ENCODE data around the gene BRPF3.

Gene BRPF3

DNA sequence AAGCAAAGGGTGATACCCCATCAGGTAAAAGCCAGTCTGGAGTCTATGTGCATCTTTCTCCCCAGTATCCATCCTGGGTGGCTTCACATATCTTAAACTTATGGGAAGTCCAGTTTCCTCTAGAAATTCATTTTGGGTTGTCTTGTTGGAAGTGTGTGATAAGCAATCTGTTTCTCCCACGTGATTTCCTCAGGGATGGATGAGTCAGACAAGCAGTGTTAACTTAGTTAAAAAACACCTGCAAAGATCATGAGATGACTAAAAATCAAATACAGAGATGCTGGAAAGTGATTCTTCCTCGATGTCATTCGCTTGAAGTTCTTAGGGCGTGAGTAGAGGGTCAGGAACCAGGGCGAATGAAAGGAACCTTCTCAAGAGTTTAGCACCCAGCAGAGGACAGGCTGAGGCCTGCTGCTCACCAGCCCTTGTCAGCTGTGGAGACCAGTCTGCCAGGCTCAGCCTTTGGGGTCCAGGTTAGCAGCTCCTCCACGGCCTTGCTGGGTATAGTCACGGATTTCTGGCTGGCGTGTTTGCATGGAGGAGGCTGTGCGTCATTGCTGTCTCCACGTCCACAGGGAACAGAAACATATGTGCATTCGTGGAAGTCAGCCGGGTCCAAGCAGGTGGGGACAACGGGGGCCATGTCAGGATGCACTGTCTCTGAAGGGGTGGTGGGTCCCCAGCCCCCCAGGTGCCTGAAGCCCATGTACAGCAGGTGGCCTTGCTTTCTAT, 70.5 kb downstream of the BRPF3 start:
- ATAC-seq = no peak
- H3K9me3 Mint-ChIP-seq = peaks cover 3% of the 10 kb centered on the region
- no peak overlapping the region for H3K27ac Mint-ChIP-seq
- H3K36me3 Mint-ChIP-seq = no peaks in the 10 kb centered on the region
- H3K27me3 Mint-ChIP-seq = peaks cover 42% of the 10 kb centered on the region
- no peak overlapping the region for H3K4me3 Mint-ChIP-seq
- H3K4me1 Mint-ChIP-seq = no peaks in the 10 kb centered on the region

DNA sequence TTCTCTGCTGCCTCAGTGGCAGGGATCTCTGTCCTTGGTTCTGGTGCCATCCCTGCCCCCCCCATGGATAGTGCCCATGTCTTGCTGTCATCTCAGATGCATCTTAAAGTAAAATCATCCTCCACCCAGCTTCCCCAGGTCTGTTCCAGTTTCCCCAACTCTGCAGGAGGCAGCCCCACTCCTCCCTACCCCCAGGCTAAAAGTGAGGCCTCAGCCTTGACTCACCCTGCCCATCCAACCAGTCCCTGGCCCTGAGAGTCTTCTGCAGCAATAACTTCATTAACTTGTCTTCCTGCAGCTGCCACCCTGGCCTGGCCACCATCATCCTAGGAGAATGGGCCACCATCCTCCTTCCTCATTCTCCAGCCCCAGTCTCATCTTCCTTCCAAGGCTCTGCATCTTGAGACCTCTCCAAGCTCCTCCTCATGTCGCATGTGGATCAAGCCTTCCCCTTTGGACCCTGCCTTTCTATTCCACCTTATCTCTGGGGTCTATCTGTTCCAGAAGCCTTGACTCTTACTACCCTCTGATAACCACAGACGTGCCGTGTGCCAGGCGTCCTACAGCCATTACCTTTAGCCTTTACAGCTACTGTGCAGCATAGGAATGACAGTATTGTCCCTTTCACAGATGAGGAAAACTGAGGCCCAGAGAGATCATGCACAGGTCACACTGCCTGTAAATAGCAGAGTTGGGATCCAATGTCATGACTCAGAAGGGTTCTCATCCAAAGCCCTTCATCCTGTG, 71.4 kb downstream of the BRPF3 start:
- no peak for ATAC-seq

DNA sequence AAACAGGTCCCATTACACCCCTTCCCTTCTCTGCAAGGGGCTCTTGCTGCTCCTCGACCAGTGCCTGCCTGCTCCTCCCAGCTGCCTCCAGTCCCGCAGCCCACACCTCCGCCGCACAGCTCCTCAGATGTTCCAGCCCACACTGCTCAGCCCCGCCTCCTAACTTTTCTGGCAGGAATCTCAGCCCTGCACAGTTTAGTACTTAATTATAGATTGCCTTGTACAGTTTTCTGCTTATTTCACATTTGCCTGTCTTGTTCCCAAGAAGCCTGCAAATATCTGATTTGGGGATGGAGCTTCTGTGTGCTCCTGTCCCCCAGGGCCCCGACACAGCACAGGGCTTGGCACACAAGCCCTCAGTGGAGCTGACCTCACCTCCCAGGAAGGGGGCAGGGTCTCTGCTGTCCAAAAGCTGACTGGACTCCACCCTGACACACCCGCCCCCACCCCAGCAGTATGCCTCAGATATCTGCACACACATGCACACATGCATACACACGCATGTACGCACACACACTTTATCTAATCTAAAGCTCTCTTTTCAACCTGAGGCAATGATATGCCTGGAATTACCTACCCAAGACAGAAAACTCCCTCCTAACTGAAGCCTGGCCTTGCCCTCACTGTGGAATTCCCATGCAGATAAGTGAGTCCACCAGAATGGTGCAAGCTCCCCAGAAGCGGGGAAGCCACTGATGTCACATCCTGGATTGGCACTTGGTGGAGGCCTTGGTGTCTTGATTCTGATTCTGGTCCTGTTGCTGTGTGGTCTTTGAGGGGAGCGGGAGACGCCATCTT, 72.1 kb downstream of the BRPF3 start:
- Mint-ChIP-seq H3K4me1 (no peaks in the 10 kb centered on the region), H3K9me3 (peaks cover 3% of the 10 kb centered on the region), H3K36me3 (no peaks in the 10 kb centered on the region), H3K4me3 (no peak overlapping the region), H3K27me3 (peaks cover 48% of the 10 kb centered on the region), H3K27ac (no peak overlapping the region)
- ATAC-seq = no peak

More for the DNA sequence above, 71.4 kb downstream of the BRPF3 start:
- Mint-ChIP-seq H3K9me3 (peaks cover 3% of the 10 kb centered on the region), H3K27ac (no peak overlapping the region), H3K4me1 (no peaks in the 10 kb centered on the region), H3K4me3 (no peak overlapping the region), H3K27me3 (peaks cover 40% of the 10 kb centered on the region), H3K36me3 (no peaks in the 10 kb centered on the region)

DNA sequence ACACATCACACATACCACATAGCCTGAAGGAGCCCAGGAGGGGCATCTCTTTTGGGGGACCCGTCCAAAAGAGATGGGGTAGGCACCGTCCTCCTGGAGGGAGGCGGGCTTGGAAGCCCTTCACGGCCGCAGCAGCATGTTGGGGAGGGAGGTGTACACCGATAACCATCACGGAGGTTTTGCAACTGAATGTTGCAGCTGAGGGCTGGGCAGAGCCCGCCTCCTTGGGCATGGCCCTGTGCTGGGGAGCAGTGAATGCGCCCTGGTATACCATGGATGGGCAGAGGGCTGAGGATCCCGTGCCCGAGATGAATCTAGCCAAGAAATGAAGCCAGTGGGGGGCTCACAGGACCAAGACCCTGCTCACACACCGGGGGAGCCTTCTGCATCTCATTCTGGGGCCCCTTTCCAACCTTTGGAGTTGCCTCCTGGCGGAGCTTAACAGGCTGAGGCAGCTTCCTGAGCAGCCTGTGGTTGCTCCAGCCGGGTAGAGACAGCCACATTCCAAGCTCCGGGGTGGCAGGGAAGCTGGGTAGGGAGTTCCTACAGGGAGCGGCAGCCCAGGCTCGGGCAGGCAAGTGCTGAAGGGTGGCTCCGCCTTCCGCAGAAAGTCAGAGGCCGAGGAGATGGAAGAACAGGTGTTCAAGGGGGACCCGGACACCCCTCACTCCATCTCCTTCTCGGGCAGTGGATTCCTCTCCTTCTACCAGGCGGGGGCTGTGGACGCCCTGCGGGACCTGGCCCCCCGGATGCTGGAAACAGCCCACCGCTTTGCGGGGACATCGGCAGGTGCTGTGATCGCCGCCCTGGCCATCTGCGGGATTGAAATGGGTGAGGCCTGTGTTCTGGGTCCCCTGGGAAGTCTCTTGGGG, 73.5 kb downstream of the BRPF3 start, which contains the start of gene PNPLA1:
TSS of gene PNPLA1 (plus strand) at position 227 of the 872 bp plus-strand sequence. CDS start at position 627, 400 bp downstream.
- Mint-ChIP-seq H3K4me3 (no peak within 1 kb of the TSS), H3K27me3 (peaks cover 57% of the 10 kb centered on the region), H3K4me1 (no peaks in the 10 kb centered on the region)

DNA sequence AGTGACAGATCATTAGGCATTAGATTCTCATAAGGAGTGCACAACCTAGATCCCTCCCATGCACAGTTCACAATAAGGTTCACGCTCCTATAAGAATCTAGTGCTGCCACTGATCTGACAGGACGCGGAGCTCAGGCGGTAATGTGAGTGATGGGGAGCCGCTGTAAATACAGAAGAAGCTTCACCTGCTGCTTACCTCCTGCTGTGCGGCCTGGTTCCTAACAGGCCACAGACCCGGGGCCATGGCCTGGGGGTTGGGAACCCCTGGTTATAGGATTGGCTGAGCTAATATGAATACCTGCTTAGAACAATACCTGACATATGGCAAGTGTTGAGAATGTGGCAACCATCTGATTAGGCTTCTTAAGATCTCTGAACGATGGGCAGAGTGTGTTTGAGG, 75.7 kb downstream of the BRPF3 start:
- no peaks in the 10 kb centered on the region for H3K9me3 Mint-ChIP-seq
- ATAC-seq = no peak
- H3K27ac Mint-ChIP-seq = no peak overlapping the region
- H3K27me3 Mint-ChIP-seq = peaks cover 76% of the 10 kb centered on the region
- H3K4me1 Mint-ChIP-seq = no peaks in the 10 kb centered on the region
- H3K4me3 Mint-ChIP-seq = no peak overlapping the region
- no peaks in the 10 kb centered on the region for H3K36me3 Mint-ChIP-seq

More for the DNA sequence above, 73.5 kb downstream of the BRPF3 start, which contains the start of gene PNPLA1:
- H3K36me3 Mint-ChIP-seq = no peaks in the 10 kb centered on the region
- no peak within 1 kb of the TSS for H3K27ac Mint-ChIP-seq
- ATAC-seq = no peak
- H3K9me3 Mint-ChIP-seq = peaks cover 3% of the 10 kb centered on the region

DNA sequence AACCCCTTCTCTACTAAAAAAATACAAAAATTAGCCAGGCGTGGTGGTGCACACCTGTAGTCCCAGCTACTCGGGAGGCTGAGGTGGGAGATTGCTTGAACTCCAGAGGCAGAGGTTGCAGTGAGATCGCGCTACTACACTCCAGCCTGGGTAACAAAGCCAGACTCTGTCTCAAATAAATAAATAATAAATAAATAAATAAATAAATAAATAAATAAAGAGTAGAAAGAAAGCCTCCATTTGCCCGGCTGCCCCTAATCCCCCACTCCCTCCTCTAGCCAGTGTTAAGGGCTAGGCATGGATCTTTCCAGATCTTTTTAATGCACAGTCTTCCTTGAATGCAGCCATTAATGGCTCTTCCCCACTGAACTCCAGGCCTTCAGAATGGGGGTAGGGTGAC, 76.5 kb downstream of the BRPF3 start:
- Mint-ChIP-seq H3K4me1 (no peaks in the 10 kb centered on the region), H3K9me3 (no peaks in the 10 kb centered on the region), H3K4me3 (no peak overlapping the region), H3K27me3 (peaks cover 75% of the 10 kb centered on the region), H3K27ac (no peak overlapping the region), H3K36me3 (no peaks in the 10 kb centered on the region)
- no peak for ATAC-seq

DNA sequence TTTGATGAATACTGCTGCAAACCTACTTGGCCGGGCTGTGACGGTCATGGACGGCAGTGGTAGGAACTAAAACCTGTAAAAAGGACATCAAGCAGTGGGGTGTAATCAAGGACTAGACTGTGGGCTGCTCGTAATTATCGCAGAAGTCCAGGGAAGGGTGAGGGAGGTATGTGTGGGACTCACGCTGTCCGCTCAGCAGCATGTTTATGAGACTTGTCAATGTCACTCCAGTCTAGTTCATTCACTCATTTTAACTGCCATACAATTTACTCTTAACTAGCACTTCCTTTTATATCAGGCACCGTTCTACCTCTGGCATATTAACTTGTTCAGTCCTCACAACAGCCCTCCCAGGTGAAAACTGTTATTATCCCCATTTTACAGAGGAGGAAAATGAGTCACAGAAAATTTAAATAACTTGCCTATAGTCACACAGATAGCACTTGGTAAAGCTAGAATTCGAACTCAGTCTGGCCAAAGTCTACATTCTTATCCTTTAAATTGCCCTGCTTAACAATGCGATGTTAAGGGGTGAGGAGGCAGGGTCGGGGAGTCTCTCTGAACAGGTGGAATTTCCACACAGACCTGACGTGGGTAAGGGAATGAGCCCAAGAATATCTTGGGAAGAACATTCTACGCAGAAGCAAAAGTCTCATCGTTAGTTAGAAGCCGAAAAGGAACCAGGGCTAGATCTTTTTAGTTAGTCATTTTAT, 77.4 kb downstream of the BRPF3 start:
- no peak for ATAC-seq
- H3K4me1 Mint-ChIP-seq = no peaks in the 10 kb centered on the region
- H3K4me3 Mint-ChIP-seq = no peak overlapping the region
- peaks cover 75% of the 10 kb centered on the region for H3K27me3 Mint-ChIP-seq
- H3K9me3 Mint-ChIP-seq = no peaks in the 10 kb centered on the region
- H3K27ac Mint-ChIP-seq = no peak overlapping the region
- no peaks in the 10 kb centered on the region for H3K36me3 Mint-ChIP-seq

DNA sequence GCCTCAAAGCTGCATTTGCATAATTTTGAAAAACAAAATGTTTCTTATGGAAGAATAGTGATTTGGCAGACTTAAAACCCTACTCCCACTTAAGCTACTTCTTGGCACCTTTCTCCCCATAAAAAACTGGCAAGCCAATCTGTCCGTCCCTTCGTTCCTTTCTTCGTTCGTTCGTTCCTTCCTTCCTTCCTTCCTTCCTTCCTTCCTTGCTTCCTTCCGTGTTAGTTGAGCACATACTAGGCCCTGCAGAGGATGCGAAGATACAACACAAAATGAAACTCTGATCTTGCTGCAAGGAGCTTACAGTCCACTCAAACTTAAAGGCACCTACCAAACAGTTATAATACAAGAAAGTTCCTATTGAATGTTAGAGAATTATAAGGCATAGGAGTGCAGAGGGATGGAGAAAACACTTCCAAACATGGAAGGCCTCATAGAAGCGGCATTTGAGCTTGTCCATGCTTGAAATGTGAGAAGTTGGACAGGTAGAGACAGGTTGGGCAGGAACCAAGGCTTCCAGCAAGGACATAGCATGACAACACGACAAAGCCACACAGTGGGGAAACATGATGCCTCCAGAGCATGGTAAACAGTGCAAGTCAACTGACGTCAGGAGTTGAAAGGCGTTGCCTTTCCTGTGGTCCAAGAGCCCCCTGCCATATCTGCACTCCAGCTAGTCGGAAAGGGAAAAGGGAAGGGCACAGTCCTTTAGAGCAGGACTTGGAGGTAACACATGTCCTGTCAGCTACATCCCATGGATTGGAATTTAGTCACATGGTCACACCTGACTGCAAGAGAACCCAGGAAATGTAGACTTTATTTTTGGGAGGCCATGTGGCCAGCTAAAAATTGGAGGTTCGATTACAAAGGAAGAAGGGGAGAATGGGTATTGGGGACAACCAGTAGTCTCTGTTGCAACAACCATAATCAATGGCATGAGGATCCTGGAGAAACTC, 80.3 kb downstream of the BRPF3 start:
- Mint-ChIP-seq H3K36me3 (no peaks in the 10 kb centered on the region), H3K4me1 (peaks cover 17% of the 10 kb centered on the region), H3K4me3 (no peak overlapping the region), H3K27me3 (peaks cover 48% of the 10 kb centered on the region), H3K27ac (no peak overlapping the region), H3K9me3 (peaks cover under 1% of the 10 kb centered on the region)
- ATAC-seq = no peak

DNA sequence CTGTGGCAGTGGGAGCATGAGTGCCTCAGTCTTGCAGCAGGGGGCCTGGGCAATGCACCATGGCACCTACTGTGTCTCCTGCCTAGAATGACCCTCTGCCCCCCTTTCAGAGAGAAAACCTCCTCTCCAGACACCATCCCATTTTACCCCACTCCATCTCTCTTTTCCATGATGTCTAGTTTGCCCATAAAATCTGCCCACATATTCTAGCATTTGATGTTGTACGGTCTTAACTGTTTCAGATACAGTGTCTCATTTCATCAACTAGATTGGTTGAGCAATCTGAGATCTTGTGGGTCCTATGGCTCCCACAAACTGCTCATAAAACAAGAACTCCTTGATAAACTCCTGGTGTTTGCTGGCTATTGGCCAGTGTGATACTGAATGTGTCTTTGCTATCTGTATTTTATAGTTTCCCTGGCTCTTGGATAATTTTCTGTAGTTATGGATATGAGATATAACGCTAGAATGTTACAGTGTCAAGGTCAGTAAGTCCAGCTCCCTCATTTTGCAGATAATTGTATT, 81.5 kb downstream of the BRPF3 start:
- Mint-ChIP-seq H3K4me1 (peaks cover 17% of the 10 kb centered on the region), H3K27ac (no peak overlapping the region), H3K36me3 (no peaks in the 10 kb centered on the region), H3K4me3 (no peak overlapping the region), H3K27me3 (peaks cover 46% of the 10 kb centered on the region), H3K9me3 (peaks cover 3% of the 10 kb centered on the region)
- ATAC-seq = no peak

DNA sequence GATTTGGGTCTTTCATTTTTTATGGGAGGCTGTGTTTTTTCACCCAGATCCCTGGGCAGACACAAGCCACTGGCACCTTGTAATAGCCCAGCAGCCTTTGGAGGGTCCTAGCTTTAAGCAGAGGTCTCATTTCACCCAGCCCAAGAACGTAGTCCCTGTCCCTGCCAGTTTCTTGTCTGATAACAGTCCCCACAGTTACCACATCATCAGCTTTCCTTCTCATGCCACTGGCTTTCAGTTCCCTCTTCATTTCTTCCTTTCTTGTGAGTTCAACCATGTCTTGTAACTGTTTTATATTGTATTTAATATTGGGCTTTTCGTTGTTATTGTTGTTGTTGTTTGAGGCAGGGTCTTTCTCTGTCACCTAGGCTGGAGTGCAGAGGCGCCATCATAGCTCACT, 83.9 kb downstream of the BRPF3 start:
- Mint-ChIP-seq H3K4me3 (no peak overlapping the region), H3K27ac (no peak overlapping the region), H3K9me3 (peaks cover 3% of the 10 kb centered on the region), H3K36me3 (no peaks in the 10 kb centered on the region), H3K4me1 (peaks cover 17% of the 10 kb centered on the region), H3K27me3 (peaks cover 46% of the 10 kb centered on the region)
- ATAC-seq = peak; percentile 82

DNA sequence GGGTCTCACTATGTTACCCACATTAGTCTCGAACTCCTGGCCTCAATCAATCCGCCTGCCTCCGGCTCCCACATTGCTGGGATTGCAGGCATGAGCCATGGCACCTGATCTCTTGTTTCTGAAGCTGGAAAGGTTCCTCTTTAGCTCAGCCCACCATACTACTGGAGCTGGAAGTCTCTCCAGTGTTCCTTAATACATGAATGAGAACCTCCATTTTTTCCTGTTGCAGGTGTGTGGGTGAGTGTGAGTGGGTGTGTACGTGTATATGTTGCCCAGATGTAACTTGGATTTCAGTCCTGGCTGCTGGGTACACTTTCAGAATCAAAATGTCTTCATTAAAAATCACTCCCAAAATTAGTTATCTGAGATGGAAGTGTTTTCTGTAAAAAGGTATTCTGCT, 84.4 kb downstream of the BRPF3 start:
- ATAC-seq = no peak
- no peak overlapping the region for H3K27ac Mint-ChIP-seq
- peaks cover 46% of the 10 kb centered on the region for H3K27me3 Mint-ChIP-seq

More for the DNA sequence above, 84.4 kb downstream of the BRPF3 start:
- H3K4me3 Mint-ChIP-seq = no peak overlapping the region
- H3K9me3 Mint-ChIP-seq = peaks cover 3% of the 10 kb centered on the region
- H3K36me3 Mint-ChIP-seq = no peaks in the 10 kb centered on the region
- peaks cover 17% of the 10 kb centered on the region for H3K4me1 Mint-ChIP-seq
